GM19193 (cell line): ENCODE measurements around the gene SLC39A7.

Experiments used
- POLR2A ChIP-seq: IDR thresholded peaks from 4 replicates; pipeline ENCODE4 v1.6.1; 2011; ENCODE audit not compliant: insufficient read depth, insufficient read length; ENCODE audit errors: extremely low read depth

SLC39A7 gene, protein sequence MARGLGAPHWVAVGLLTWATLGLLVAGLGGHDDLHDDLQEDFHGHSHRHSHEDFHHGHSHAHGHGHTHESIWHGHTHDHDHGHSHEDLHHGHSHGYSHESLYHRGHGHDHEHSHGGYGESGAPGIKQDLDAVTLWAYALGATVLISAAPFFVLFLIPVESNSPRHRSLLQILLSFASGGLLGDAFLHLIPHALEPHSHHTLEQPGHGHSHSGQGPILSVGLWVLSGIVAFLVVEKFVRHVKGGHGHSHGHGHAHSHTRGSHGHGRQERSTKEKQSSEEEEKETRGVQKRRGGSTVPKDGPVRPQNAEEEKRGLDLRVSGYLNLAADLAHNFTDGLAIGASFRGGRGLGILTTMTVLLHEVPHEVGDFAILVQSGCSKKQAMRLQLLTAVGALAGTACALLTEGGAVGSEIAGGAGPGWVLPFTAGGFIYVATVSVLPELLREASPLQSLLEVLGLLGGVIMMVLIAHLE

DNA sequence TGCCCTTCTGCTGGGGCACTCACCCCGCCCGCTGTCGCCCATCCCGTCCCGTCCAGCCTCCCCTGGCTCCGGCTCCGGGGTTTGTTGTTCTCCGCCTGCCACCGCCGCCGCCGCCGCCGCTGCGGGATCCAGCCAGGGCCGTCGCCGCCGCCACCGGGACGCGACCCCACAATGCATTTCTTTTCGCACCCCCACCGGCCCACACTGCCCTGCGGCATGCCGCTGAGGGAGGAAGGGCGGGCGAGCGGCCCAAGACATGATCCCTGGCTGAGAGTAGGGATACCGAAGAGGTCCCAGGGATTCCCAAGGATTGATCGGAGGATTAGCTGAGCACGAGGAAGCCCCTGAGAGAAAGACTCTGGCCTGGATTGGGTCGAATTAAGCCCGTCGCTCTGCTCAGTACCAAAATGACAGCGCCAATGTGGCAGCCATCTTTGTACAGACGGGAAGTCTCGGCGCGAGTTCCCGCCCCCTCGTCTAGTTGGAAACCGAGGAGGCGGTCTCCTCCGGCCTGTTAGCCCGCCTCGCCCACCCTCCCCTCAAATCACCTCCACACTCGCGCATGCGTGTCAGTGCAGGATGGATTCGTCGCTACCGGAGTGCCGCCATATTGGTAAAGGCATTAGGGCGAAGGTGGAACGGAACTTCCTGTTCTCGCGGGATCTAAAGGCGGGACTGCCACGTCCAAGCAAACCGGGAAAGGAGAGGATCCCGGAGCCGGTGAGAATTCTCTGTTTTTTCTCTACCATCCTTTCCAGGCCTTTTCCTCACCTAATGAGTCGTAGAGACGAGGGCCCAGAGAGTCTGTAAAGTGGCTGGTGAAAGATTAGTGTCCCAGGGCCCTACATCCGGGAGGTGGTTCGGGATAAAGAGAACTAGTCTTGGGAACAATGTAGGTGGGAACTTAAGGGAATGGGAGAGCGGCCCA lies at the start of gene SLC39A7, which contains the start of gene RXRB:
TSS of gene SLC39A7 (plus strand) at position 649 of the 928 bp plus-strand sequence. CDS start 379 bp downstream, outside the sequence.
TSS of gene RXRB (minus strand) at position 447 of the 928 bp plus-strand sequence. CDS start at position 258, 189 bp downstream.
- peak; percentile 90 for TF ChIP-seq POLR2A

DNA sequence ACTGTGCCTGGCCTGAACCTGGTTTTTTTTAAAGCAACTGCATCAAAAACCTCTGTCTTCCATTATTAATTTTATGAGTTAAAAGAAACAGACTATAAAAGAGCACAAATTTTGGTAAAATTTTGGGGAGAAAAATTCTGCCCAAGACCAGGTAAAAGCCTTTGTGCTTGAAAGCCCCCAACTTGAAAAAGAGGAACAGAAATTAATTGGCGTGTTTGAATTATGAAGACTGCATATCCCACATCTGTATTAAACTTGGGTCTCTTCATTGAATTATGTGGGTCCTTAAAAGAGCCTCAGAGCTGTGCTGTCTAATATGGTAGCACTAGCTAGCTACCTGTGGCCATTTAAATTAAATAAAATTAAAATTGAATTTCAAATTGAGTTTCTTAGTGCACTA lies 49.6 kb upstream of the SLC39A7 start:
- no peak for TF ChIP-seq POLR2A

DNA sequence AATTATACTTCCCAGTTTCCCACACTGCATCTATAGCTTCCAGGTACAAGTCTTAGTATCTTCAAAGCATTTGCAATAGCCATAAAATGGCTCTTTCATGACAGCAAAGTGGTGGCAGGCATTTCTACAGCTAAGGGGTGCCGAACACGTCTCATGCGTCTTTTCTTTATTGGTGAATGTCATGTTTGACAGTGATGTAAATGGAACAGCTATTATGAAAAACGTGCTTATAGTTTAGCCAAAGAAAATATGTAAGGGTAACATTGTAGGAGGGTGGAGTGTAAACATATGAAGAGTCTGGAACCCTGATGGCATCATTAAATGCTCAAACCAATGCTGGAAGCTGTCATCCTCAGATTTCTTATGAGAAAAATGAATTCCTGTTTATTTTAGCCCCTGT lies 46.3 kb upstream of the SLC39A7 start:
- TF ChIP-seq POLR2A, result no peak

DNA sequence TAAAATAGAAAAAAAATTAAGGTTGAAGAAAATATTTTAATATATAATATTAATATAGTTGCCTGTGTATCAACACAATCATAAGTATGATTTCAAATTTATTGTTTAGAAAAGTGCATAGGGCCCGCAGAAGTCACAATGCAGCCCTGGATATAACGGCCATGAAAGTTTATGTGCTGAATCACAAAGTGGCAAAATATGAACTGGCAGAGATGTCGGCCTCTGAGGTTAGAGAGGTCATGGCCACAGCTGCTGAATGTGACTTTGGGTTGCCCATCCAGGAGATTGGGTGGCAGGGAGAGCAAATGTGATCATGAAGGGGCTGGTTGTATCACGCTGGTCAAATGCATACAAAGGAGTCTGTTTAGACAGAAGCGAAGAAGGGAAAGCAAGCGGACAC lies 44.1 kb upstream of the SLC39A7 start:
- no peak for TF ChIP-seq POLR2A

DNA sequence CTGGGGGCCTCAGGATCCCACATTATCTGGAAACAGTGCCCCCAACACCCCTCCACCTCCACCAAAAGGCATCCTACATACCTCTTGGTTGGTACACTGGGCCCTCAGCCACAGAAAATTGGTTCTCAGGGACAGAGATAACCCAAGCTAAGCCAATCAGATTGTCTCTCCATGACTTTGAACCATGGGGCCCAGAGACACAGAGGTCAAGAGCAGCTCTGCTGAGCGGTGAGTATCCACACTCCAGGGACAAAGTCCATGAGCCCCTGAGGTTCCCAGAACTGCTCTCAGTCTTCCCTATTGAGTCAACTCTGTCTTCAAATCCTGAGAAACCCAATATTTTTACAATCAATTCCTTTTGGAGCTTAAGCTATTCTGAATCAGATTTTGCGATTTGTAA lies 43.7 kb upstream of the SLC39A7 start:
- TF ChIP-seq POLR2A, result no peak

- no peak for TF ChIP-seq POLR2A
Observed at GRCh38 chr6:33160096-33160495, 40.6 kb upstream of the SLC39A7 start.

- no peak for TF ChIP-seq POLR2A
Observed at GRCh38 chr6:33160728-33161344, 39.8 kb upstream of the SLC39A7 start.

DNA sequence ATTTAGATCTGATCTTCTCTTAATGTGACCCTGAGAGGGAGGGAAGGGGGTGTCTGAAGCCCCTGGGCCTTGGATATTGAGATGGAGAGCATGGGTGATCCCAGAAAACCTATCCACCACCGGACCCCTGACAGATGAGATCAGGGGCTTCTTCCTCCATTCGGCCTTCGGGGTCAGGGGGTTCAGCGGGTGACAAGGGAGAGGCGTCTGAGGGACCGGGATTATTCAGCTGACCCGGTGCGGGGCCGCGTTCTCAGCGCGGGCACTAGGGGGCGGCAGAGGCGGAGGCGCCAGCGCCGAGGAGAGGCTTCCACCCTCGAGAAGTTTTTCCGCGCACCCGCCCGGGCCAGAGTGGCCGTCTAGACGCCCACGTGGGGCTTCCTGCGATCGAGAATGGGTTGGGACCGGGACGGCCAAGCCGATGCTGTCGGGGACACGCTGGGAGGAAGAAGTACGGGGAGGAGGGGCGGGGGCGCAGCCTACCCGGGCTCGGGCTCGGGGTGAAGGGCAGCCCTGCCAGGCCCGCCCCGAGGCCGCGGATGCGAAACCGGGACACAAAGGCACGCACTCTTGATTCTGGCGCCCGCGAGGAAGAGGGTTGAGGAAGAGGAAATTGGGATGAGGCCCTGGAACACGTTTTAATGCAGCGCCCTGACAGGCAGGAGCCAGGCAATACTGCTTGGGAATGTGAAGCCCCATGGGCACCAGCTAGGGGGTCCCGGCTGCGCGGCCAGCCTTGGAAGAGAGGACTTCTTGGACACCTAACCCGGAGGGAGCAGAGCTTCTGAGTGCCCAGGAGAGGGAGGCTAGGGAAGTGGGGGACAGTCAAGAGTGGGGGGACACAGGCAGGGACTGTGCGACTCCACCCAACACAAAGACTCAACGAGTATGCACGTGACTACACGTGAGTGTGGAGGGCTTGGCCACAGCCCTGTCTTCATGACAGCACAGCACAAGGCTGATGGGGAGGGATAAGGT lies 39.0 kb upstream of the SLC39A7 start:
- TF ChIP-seq POLR2A, result no peak

DNA sequence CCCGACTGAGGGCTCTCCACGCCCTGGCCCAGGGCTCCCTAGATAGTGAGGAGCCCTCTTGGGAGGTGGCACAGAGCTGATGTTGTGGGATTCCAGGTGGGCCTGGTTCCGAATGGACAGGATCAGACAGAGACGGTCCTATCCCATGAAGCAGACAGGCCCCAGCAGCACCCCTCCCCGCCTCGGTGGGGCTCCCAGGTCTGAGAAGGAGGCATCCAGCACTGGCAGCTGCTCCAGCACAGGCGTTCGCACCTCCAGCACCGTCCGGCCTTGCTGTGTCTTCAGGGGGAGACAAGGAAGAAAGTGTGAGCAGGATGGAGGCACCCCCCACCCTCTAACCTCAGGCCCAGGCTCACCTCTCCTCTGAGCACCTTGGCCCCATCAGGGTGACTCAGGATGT lies 37.1 kb upstream of the SLC39A7 start:
- TF ChIP-seq POLR2A, result no peak

DNA sequence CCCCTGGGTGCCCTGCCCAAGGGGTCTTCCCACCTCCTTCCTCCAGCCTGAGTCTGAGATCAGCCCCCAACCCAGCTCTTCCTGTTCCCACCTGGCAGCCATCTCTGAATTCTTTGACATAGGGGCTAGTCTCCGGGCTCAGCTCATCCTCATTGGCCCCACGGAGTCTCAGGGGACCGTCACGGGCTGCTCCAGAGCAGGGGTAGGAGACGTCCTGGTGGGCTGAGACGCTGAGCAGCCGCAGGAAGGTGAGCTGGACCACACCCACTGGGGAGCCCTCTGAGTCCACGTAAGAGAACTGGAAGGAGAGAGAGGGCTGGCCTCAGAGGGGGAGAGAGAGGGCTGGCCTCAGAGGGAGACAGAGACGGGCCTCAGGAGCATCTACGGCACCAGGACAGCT lies 36.5 kb upstream of the SLC39A7 start:
- no peak for TF ChIP-seq POLR2A

GRCh38 chr6:33164665-33165373 lies 35.8 kb upstream of the SLC39A7 start:
- no peak for TF ChIP-seq POLR2A

DNA sequence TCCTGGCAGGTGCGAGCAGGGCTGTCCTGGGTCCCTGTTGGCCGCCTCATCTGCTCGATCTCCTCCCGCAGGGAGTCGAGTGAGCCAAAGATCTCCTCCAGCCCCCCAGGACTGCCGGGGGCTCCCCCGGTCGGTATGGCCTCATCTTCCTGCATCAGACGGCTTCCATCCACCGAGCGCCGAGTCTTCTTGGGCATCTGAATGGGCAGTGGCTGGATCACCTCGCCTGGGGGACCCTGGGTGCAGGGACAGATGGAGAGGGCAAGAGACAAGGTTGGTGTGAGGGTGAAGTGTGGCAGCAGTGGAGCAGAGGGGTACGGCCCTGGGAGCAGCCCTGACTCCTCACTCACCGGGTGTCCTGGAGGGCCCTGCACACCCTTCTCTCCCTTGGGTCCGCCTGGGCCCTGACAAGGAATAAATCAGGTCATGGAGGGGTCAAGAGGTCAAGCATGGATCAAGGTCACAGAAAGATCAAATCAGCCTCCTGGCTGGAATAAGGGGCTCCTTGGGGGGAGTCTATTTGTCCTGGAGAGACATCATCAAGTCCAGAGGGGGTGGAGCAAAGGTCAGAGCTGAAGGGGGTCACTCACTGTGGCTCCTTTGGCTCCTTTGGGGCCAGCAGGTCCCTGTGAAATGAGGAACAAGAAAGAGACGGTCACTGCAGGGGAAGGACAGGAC lies 34.9 kb upstream of the SLC39A7 start:
- no peak for TF ChIP-seq POLR2A

GRCh38 chr6:33166363-33166762 lies 34.3 kb upstream of the SLC39A7 start:
- TF ChIP-seq POLR2A, result no peak

DNA sequence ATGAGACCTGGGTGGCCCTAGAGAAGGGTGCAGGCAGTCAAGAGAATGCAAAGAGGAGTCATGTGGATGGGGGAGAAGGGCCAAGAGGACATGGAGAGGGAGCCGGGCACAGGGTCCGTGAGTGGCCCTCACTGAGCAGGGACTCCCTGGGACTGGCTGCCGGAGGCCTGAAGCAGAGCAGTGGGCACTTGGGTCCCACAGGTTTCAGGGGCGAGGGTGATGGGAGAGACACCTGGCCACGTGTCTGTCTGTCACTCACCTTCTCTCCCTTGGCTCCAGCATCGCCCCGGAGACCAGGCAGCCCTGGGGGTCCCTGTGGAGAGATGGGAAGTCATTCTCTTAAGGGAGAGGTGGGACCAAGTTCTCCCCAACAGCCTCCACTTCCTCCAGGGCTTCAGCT lies 33.9 kb upstream of the SLC39A7 start:
- TF ChIP-seq POLR2A, result no peak
